ENCODE measurements around the gene RBBP8NL.

Gene RBBP8NL

GRCh38 chr20:62427172-62428001 lies at the start of gene RBBP8NL:
Gene RBBP8NL, minus strand, starts transcription at chr20:62427539. Its CDS starts 7,892 bp downstream, at chr20:62419647.
- DNase-seq = no peak

- DNase-seq = no peak
These were observed 48.9 kb upstream of the RBBP8NL start for GRCh38 chr20:62476056-62476838.

GRCh38 chr20:62475772-62476055 lies 48.4 kb upstream of the RBBP8NL start, which contains the start of gene GATA5:
Gene GATA5, minus strand, starts transcription at chr20:62475995. Its CDS starts 474 bp downstream, at chr20:62475521.
- no peak for DNase-seq

GRCh38 chr20:62475027-62475771 lies 47.9 kb upstream of the RBBP8NL start:
- DNase-seq = no peak

GRCh38 chr20:62474604-62475026 lies 47.3 kb upstream of the RBBP8NL start:
- no peak for DNase-seq

- no peak for DNase-seq
These were observed 46.6 kb upstream of the RBBP8NL start for GRCh38 chr20:62473717-62474603.

GRCh38 chr20:62472941-62473585 lies 45.7 kb upstream of the RBBP8NL start:
- DNase-seq = no peak

- DNase-seq = no peak
These were observed 45.0 kb upstream of the RBBP8NL start for GRCh38 chr20:62472138-62472940.

- no peak for DNase-seq
These were observed 43.1 kb upstream of the RBBP8NL start for GRCh38 chr20:62470459-62470858.

- no peak for DNase-seq
These were observed 42.7 kb upstream of the RBBP8NL start for GRCh38 chr20:62470001-62470400.

GRCh38 chr20:62469352-62469751 lies 42.0 kb upstream of the RBBP8NL start:
- no peak for DNase-seq

GRCh38 chr20:62466806-62467537 lies 39.6 kb upstream of the RBBP8NL start:
- no peak for DNase-seq

- DNase-seq = no peak
These were observed 38.9 kb upstream of the RBBP8NL start for GRCh38 chr20:62466072-62466760.

- no peak for DNase-seq
These were observed 37.7 kb upstream of the RBBP8NL start for GRCh38 chr20:62464990-62465389.

GRCh38 chr20:62464425-62464770 lies 37.1 kb upstream of the RBBP8NL start:
- no peak for DNase-seq

GRCh38 chr20:62463651-62464424 lies 36.5 kb upstream of the RBBP8NL start:
- no peak for DNase-seq

GRCh38 chr20:62462976-62463592 lies 35.7 kb upstream of the RBBP8NL start:
- no peak for DNase-seq

GRCh38 chr20:62461834-62462233 lies 34.5 kb upstream of the RBBP8NL start:
- DNase-seq = no peak

All from stimulated activated CD4-positive, alpha-beta T cell treated with anti-CD3 and anti-CD28 coated beads, Interleukin-4, amount 100 ng/mL, for 24 hours (primary cell).